Activated naive CD8-positive, alpha-beta T cell treated with anti-CD3 and anti-CD28 coated beads, Interleukin-2, amount 10 ng/mL, durations not matched to agents 7 days and 5 days (primary cell): ENCODE data around the gene BEST1. TPM values are rescaled to one million over a fixed set of nuclear protein-coding genes. Genes with fewer than 3 reads are reported as not detected.

Experiments
- ATAC-seq: fragments of 150-1000 bp; cut with Tn5 transposase; one replicate; pipeline ENCODE4 v1.10.0; 2021; ENCODE audit warnings: low read depth, moderate library complexity
- POLR2A ChIA-PET: fragments of 350-600 bp; sonication (Branson Sonifier 250); formaldehyde crosslinking; loops from one replicate; lab custom pipeline; 2021; ENCODE audit warnings: antibody characterized with exemption; lab: Charles Lee
- DNase-seq: peaks from one replicate; pipeline ENCODE4 v3.0.0; 2021
- H3K27ac Mint-ChIP-seq: one replicate; pipeline ENCODE4 v1.8.0; 2022; ENCODE audit warnings: mild to moderate bottlenecking, mixed read lengths
- H3K27me3 Mint-ChIP-seq: one replicate; pipeline ENCODE4 v1.8.0; 2022; ENCODE audit warnings: mild to moderate bottlenecking, moderate library complexity, mixed read lengths
- H3K36me3 Mint-ChIP-seq: one replicate; pipeline ENCODE4 v1.8.0; 2021; ENCODE audit warnings: mild to moderate bottlenecking, mixed read lengths
- H3K4me1 Mint-ChIP-seq: one replicate; pipeline ENCODE4 v1.8.0; 2021; ENCODE audit warnings: mixed read lengths
- H3K4me3 Mint-ChIP-seq: one replicate; pipeline ENCODE4 v1.8.0; 2022; ENCODE audit warnings: mild to moderate bottlenecking, moderate library complexity, mixed read lengths
- H3K9me3 Mint-ChIP-seq: one replicate; pipeline ENCODE4 v1.8.0; 2021; ENCODE audit warnings: mixed read lengths
- total RNA-seq, 2 experiments: library from RNA; stranded (reverse); gene quantifications; one replicate each; pipeline ENCODE4 v1.2.3, GENCODE V29; 2021

BEST1 gene
- total RNA-seq, 2 experiments from 2014 or later: 0.20 to 0.30 TPM

DNA sequence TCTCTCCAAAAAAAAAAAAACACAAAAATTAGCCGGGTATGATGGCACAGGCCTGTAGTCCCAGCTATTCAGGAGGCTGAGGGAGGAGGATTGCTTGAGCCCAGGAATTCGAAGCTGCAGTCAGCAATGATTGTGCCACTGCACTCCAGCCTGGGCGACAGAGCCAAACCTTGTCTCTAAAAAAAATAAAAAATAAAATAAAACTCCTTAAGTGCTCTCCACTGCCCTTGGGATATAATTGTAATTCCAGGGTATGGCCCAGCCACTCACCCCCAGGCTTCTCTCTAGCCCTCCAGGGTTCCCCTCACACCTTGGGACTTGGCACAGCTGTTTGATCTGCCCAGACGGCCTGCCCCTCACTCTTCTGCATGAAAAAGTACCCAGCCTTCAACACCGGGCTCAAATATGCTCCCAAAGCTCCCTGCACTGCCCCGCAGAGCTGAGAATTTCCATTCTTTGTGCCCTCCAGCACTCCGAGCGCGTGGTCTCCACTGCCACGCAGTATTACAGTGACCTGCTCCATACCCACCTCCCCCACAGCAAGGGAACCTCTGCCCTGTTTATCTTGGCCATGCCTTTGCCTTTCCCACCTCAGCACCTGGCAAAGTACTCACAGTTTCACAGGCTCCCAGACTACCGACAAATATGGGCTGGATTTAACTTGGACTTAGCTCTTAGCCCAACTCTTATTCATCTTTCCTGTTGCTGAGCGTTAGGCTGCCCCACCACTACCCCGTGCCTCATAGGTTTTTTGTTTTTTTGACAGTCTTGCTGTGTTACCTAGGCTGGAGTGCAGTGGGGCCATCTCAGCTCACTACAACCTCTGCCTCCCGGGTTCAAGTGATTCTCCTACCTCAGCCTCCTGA is 24.8 kb downstream of the BEST1 start:
- Mint-ChIP-seq H3K9me3 (no peaks in the 10 kb centered on the region), H3K4me3 (no peak overlapping the region)

DNA sequence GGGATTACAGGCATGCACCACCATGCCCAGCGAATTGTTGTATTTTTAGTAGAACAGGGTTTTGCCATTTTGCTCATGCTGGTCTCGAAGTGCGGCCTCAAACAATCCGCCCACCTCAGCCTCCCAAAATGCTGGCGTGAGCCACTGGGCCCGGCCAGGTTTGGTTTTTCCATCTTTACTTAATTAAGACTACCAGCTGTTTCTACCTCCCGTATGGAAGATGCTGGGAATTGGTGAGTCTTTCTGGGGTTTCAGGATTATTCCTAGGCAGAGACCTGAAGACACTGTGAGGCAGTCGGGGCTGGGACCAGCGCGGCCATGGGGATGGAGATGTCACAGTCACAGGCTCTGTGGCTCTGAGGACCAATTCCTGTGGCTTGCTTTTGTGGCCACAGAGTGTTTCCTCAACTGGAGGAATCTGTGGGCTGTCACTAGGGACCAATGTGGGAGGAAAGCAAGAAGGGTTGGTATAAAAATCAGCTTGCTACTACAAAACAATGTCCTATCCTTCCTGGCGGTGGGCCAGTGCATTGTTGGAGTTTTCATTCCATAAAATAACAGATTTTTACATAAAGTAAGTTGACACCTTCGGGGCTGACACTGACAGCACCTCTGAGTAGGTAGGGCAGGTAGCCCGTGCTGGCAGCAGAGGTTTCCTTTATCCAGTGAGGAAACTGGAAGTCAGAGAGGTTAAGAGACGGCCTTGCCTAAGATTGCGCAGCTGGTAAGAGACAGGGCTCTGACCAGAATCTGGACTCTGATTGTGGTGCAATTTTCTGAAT is 25.7 kb downstream of the BEST1 start:
- H3K4me3 Mint-ChIP-seq: no peak overlapping the region
- H3K27ac Mint-ChIP-seq: no peak overlapping the region
- no peaks in the 10 kb centered on the region for H3K9me3 Mint-ChIP-seq
- no peak for DNase-seq
- POLR2A ChIA-PET: interaction anchor here (0.6 kb wide), 1 partner anchor 145 kb away, joined by 6 read pairs; no protein-coding TSS in a partner anchor
- H3K4me1 Mint-ChIP-seq: peaks cover 27% of the 10 kb centered on the region
- H3K36me3 Mint-ChIP-seq: no peaks in the 10 kb centered on the region
- ATAC-seq: no peak
- H3K27me3 Mint-ChIP-seq: no peaks in the 10 kb centered on the region

More for the DNA sequence above, 24.8 kb downstream of the BEST1 start:
- POLR2A ChIA-PET: no interaction called here
- no peak for ATAC-seq
- H3K27ac Mint-ChIP-seq: peak overlapping the region; percentile 16
- no peaks in the 10 kb centered on the region for H3K36me3 Mint-ChIP-seq
- H3K4me1 Mint-ChIP-seq: peaks cover 28% of the 10 kb centered on the region
- H3K27me3 Mint-ChIP-seq: no peaks in the 10 kb centered on the region
- DNase-seq: peak; percentile 11

DNA sequence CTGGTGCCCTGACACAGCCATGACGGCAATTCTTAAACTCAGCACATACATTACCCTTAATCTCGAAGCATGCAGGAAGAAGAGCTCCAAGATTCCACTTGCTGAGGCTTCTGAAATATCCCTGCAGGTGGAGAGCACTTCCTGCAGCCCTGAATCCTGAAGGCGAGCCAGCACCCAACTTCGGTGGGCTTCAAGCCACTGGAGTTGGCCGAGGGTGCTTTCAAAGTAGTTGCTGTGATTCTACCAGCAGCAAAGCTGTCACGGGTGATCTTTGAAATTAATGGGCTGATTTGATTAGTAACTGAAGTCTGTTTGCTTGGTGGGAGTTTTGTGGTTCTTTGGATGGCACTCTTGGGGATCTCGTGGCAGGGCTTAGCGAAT is 26.3 kb downstream of the BEST1 start:
- H3K36me3 Mint-ChIP-seq: no peaks in the 10 kb centered on the region
- H3K27me3 Mint-ChIP-seq: no peaks in the 10 kb centered on the region
- no peak overlapping the region for H3K4me3 Mint-ChIP-seq
- no peak overlapping the region for H3K27ac Mint-ChIP-seq
- POLR2A ChIA-PET: interaction anchor here (0.6 to 1.4 kb wide), 2 partner anchors 9 to 144 kb away, joined by 5 to 6 read pairs; partner anchors contain the start of gene FTH1
- H3K4me1 Mint-ChIP-seq: peaks cover 22% of the 10 kb centered on the region
- ATAC-seq: no peak
- no peaks in the 10 kb centered on the region for H3K9me3 Mint-ChIP-seq
- DNase-seq: peak; percentile 13

DNA sequence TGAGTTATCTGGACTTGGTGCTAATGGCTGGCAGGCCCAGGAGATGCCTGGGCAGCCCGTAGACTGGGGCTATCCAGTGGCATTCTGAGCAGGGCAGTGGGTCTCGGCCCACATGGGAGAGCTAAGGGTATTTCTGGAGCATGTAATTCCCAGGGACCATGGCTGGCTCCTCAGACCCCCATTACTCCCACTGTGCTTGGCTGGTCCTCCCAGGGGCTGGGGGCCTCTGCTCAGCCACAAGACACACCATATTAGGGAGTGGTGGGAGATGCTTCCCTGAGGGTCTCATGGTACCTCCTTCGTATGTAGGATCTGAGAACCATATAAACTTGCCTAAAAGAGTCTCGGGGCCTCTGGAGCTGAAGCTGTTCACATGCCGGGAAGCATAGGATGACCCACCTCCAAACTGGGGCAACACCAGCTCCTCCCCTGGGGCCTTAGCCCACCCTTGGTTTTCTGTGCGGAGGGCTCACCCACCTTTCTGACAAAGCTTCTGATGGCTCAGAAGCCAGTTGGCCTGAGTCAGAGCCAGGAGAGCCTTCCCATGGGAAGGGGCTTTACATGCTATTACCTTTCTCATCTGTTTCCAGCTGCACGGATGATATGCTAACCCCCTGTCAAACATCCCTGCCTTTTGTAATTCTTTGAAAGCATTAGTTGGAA is 26.8 kb downstream of the BEST1 start:
- H3K36me3 Mint-ChIP-seq: no peaks in the 10 kb centered on the region
- no peaks in the 10 kb centered on the region for H3K9me3 Mint-ChIP-seq
- POLR2A ChIA-PET: interaction anchor here (1.4 kb wide), 1 partner anchor 9 kb away, joined by 5 read pairs; the partner anchor contains the start of gene FTH1
- H3K27ac Mint-ChIP-seq: no peak overlapping the region
- no peak overlapping the region for H3K4me3 Mint-ChIP-seq
- no peaks in the 10 kb centered on the region for H3K27me3 Mint-ChIP-seq
- ATAC-seq (no peak), DNase-seq (no peak)
- peaks cover 16% of the 10 kb centered on the region for H3K4me1 Mint-ChIP-seq

DNA sequence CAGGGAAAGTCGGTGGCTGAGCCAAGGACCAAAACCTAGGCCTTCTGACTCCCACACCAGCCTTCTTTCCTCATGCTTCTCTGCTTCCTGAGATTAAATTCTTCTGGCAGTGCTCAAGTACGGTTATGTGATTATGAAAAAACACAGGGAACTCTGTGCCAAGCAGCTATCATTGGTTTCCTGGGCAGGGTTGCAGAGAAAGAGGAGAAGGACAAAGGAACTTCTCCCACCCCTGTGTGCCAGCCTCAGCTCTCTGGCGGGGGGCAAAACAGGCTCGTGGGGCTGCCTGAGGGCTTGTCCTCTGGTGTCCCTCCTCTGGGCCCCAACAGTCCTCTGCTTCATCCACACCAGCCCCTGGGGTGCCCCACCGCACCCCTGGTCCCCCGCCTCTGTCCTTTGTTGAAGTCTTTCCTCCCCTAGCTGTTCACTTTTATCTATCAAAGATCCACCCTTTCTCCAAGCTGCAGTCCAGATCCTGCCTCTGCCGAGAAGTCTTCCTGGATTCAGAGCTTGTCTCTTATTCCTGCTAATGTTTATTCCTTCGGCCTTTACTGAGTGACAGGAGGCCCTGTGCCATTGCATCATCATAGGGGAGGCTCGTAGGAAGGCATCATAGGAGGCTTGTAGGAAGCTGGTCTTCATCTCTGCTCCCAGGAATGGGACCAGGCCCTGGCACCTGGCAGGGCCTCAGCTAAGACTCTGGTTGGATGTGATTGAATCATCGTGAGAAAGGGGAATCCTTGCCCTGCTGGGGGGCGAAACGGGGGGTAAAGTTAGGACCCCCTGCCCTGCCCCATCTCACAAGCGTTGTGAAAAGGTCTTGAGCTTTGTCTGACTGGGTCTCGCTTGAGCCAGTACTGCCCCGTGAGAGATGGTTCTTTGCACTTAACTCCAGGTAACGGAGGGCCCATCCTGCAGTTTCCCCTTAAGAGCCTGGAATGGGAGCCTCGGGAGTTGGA is 28.8 kb downstream of the BEST1 start:
- Mint-ChIP-seq H3K4me3 (no peak overlapping the region), H3K4me1 (peaks cover 7% of the 10 kb centered on the region), H3K9me3 (no peaks in the 10 kb centered on the region), H3K27ac (no peak overlapping the region), H3K27me3 (no peaks in the 10 kb centered on the region), H3K36me3 (no peaks in the 10 kb centered on the region)
- no peak for ATAC-seq
- peak; percentile 19 for DNase-seq
- POLR2A ChIA-PET: interaction anchor here (2.4 kb wide), 1 partner anchor 11 kb away, joined by 10 read pairs; the partner anchor contains the start of gene FTH1

DNA sequence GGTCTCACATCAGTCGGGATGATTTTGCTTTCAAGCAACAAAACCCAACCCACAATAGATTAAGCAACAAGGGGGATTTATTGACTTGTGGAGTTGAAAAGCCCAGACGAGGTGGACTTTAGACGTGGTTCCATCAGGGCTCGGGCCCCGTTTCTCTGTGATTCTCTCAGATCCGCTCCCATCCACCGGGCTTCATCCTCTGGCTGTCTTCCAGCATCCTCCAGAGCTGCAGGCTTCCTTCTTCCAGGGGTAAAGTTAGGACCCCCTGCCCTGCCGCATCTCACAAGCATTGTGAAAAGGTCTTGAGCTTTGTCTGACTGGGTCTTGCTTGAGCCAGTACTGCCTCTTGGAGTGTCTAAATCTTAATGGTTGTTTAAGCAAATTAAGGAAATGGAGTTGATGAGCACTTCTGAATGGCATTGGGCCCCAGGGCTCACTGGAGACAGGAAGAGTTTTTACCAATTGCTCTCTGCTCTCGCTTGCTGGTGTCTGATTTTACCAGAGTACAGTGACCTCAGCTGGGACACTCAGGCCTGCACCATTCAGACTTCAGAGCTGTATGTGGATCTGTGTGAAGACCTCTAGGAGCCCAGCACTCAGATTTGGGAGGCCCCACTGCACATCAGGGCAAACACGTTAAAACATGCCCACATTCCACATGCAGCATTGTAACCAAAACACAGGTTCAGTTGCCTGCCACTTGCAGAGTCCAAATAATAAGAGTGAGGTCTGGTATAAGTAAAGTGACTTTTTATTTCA is 30.8 kb downstream of the BEST1 start:
- Mint-ChIP-seq H3K36me3 (peaks cover under 1% of the 10 kb centered on the region), H3K27me3 (no peaks in the 10 kb centered on the region), H3K9me3 (no peaks in the 10 kb centered on the region), H3K4me1 (peaks cover 5% of the 10 kb centered on the region), H3K4me3 (no peak overlapping the region), H3K27ac (no peak overlapping the region)
- DNase-seq: no peak
- no peak for ATAC-seq
- POLR2A ChIA-PET: no interaction called here

DNA sequence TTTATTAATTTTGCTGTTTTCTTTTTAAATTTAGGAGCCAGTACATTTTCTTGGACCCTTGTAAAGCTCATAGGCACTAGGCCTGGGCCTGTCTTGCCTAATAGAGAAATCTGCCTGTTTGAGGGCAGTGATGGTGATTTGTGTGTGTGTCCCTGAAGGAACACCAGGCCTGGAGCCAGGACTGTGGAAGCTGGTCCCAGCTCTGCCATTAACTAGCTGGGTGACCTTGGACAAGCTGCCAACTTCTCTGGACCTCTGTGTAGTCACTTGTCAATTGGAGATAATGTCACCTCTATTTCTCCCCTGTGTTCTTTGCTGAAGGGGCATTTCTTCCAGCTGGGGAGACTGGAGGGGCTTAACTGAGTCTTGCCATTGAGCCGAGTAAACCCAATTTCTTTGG is 33.3 kb downstream of the BEST1 start:
- DNase-seq (no peak), ATAC-seq (no peak)
- POLR2A ChIA-PET: no interaction called here

DNA sequence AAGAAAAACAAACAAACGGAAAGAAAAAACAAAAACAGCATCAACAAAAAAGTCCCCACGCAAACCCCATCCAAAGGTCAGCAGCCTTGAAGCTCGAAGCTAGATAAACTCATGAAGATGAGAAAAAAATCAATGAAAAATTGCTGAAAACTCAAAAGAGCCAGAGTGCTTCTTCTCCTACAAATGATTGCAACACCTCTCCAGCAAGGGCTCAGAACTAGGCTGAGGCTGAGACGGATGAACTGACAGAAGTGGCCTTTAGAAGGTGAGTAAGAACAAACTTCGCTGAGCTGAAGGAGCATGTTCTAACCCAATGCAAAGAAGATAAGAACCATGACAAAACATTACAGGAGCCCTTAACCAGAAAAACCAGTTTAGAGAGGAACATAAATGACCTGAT is 35.7 kb downstream of the BEST1 start:
- DNase-seq: no peak
- Mint-ChIP-seq H3K4me3 (no peak overlapping the region), H3K4me1 (peaks cover 4% of the 10 kb centered on the region), H3K9me3 (peaks cover 23% of the 10 kb centered on the region), H3K36me3 (peaks cover 9% of the 10 kb centered on the region), H3K27me3 (peaks cover 23% of the 10 kb centered on the region), H3K27ac (no peak overlapping the region)
- POLR2A ChIA-PET: no interaction called here
- no peak for ATAC-seq

More for the DNA sequence above, 33.3 kb downstream of the BEST1 start:
- H3K27ac Mint-ChIP-seq: no peak overlapping the region
- peaks cover 5% of the 10 kb centered on the region for H3K4me1 Mint-ChIP-seq
- peaks cover 9% of the 10 kb centered on the region for H3K36me3 Mint-ChIP-seq
- H3K9me3 Mint-ChIP-seq: peaks cover 15% of the 10 kb centered on the region
- no peak overlapping the region for H3K4me3 Mint-ChIP-seq
- H3K27me3 Mint-ChIP-seq: peaks cover 6% of the 10 kb centered on the region

DNA sequence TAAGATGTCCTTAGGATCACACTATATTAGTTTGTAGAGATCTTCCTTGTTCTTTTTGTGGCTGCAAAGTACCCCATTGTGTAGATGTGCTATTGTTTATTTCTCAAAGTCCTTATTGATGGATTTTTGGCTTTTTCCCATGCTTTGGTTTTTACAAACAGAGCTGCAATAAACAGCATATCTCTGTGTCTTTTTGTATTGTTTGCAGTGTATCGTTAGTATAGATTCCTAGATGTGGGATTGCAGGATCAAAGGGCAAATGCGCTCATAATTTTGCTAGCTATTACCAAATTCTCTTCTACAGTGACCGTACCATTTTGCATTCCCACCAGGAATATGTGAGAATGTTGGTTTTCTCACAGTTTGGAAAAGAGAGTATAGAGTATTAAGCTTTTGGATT is 44.8 kb downstream of the BEST1 start:
- Mint-ChIP-seq H3K36me3 (peaks cover 11% of the 10 kb centered on the region), H3K4me1 (no peaks in the 10 kb centered on the region), H3K4me3 (no peak overlapping the region), H3K27ac (no peak overlapping the region), H3K9me3 (peaks cover 14% of the 10 kb centered on the region), H3K27me3 (peaks cover 6% of the 10 kb centered on the region)
- ATAC-seq (no peak), DNase-seq (no peak)
- POLR2A ChIA-PET: no interaction called here

DNA sequence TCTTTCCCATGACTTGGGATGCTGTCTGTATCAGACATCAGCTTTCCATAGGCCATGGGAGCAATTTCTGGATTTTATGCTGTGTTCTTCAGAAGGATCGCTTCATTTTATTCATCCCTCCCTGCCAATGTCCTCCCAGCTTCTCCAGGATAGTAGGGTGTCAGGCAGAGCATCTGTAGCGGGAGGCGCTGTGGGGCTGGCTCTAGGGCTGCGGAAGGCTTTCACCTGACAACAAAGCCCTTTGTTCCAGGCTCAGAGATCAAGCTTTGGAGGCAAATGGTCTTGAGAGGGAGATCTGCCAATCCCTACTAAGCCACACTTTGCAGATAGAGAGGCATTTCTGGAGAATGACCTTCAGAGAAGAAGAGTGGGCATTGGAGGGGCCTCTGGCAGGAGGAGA is 46.8 kb downstream of the BEST1 start:
- Mint-ChIP-seq H3K27me3 (no peaks in the 10 kb centered on the region), H3K27ac (no peak overlapping the region)

DNA sequence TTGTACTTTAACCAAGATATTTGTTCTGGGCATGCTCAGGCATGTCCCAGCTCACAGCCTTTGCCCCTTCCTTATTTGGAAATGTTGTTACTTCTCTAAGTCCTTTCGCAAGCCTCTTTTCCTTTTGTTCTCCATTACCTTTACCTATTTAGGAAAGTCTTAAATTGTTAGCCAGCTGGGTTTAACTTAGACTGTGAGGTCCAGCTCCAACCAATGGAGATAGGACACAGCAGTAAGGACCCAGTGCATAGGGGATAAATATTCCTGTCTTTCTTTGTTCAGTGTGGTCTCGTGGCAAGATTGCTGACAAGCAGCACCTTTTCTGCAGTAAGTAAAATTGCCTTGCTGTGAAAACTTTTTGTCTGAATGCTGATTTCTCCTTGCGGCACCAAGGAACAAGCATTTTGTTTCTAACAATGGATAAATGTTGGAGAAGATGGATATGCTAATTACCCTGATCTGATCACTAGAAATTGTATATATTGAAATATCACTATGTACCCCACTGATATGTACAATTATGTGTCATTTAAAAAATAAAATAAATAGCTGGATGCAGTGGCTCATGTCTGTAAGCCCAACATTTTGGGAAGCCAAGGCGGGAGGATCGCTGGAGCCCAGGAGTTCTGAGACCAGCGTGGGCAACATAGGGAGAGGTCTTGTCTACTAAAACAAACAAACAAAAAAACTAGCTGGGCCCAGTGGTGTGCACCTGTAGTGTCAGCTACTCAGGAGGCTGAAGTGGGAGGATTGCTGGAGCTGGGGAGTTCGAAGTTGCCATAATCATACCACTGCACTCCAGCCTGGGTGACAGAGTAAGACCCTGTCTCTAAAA is 49.2 kb downstream of the BEST1 start:
- DNase-seq: no peak
- Mint-ChIP-seq H3K4me3 (no peak overlapping the region), H3K9me3 (peaks cover 11% of the 10 kb centered on the region), H3K4me1 (no peaks in the 10 kb centered on the region), H3K27me3 (no peaks in the 10 kb centered on the region), H3K36me3 (peaks cover 11% of the 10 kb centered on the region), H3K27ac (peak overlapping the region; percentile 46)
- ATAC-seq: no peak
- POLR2A ChIA-PET: interaction anchor here (0.7 kb wide), 1 partner anchor 12 kb away, joined by 3 read pairs; no protein-coding TSS in a partner anchor

More for the DNA sequence above, 46.8 kb downstream of the BEST1 start:
- no peaks in the 10 kb centered on the region for H3K4me1 Mint-ChIP-seq
- no peak for ATAC-seq
- peaks cover 11% of the 10 kb centered on the region for H3K36me3 Mint-ChIP-seq
- DNase-seq: no peak
- peaks cover 11% of the 10 kb centered on the region for H3K9me3 Mint-ChIP-seq
- POLR2A ChIA-PET: no interaction called here
- H3K4me3 Mint-ChIP-seq: no peak overlapping the region
